OCI-LY3 (cell line): ENCODE results near the gene CASQ2.

Experiments
- H2AFZ ChIP-seq: fragments of 200-600, 300-600 bp; shearing (Covaris generic); 2 replicates; pipeline ENCODE4 v1.6.0; 2014; ENCODE audit warnings: antibody characterized with exemption, low read depth, low read length
- H3K27ac ChIP-seq: fragments of 200-600, 300-600 bp; sonication (generic); 2 replicates; pipeline ENCODE4 v1.5.1; 2014; ENCODE audit warnings: mild to moderate bottlenecking, low read length, moderate library complexity, mixed read lengths
- H3K27me3 ChIP-seq: fragments of 200-600, 300-600 bp; sonication (generic); 2 replicates; pipeline ENCODE4 v1.6.1; 2014; ENCODE audit warnings: low read depth, low read length, mixed read lengths
- H3K36me3 ChIP-seq: fragments of 200-600, 300-600 bp; sonication (generic); replicated peaks from 2 replicates; pipeline ENCODE3; 2014; ENCODE audit warnings: low read depth, low read length, mixed read lengths
- H3K4me1 ChIP-seq: fragments of 300-600, 200-600 bp; sonication (generic); 2 replicates; pipeline ENCODE4 v1.6.1; 2014; ENCODE audit warnings: low read length, mixed read lengths
- H3K4me2 ChIP-seq: fragments of 200-600, 300-600 bp; sonication (generic); 2 replicates; pipeline ENCODE4 v1.6.1; 2014; ENCODE audit warnings: low read length, mixed read lengths
- H3K4me3 ChIP-seq: fragments of 300-600, 200-600 bp; sonication (generic); 2 replicates; pipeline ENCODE4 v1.5.1; 2014; ENCODE audit warnings: antibody characterized with exemption, mild to moderate bottlenecking, low read length, moderate library complexity
- H3K79me2 ChIP-seq: fragments of 300-600, 200-600 bp; shearing (Covaris generic); 2 replicates; pipeline ENCODE4 v1.6.1; 2014; ENCODE audit warnings: mild to moderate bottlenecking, low read length, mixed read lengths
- H3K9ac ChIP-seq: fragments of 300-600, 200-600 bp; shearing (Covaris generic); 2 replicates; pipeline ENCODE4 v1.6.0; 2014; ENCODE audit warnings: mild to moderate bottlenecking, low read length, moderate library complexity
- H3K9me3 ChIP-seq: fragments of 200-600, 300-600 bp; shearing (Covaris generic); 2 replicates; pipeline ENCODE4 v1.6.1; 2014; ENCODE audit warnings: low read length, mixed read lengths; ENCODE audit not compliant: insufficient read depth
- H4K20me1 ChIP-seq: fragments of 200-600, 300-600 bp; sonication (generic); 2 replicates; pipeline ENCODE4 v1.6.1; 2016; ENCODE audit warnings: low read length, mixed read lengths; ENCODE audit not compliant: insufficient read depth
- EZH2phosphoT487 ChIP-seq: fragments of 200-600 bp; shearing (Covaris generic); IDR thresholded peaks from 2 replicates; pipeline ENCODE4 v1.6.1; 2018; ENCODE audit warnings: antibody characterized with exemption, mixed run types, low read depth
- TF ChIP-seq, protein P1 (sequence below): fragments of 200-600, 300-600 bp; sonication (generic); IDR thresholded peaks from 2 replicates; pipeline ENCODE4 v1.5.1; 2014; ENCODE audit warnings: antibody characterized with exemption, low read length, low read depth

Gene CASQ2

DNA sequence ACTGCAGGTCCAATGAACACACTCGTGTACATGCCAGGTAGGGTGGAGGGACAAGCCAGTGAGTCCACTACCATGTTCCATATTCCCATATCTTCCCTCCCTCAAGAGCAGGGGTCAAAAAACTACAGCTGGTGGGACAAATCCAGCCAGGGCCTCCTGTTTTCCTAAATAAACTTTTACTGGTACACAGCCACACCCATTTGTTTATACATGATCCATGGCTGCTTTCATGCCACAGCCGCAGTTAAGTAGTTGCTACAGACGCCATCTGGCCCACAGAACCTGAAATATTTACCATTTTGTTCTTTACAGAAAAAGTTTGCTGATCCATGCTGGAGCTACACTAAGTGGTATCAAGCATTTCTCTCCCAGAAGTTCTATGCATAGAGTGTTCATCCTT is 42.4 kb downstream of the CASQ2 start:
- H3K36me3 ChIP-seq, result no peaks in the 10 kb centered on the region
- H3K27ac ChIP-seq, result no peak overlapping the region
- no peak overlapping the region for H2AFZ ChIP-seq
- TF ChIP-seq EZH2phosphoT487, result no peak
- TF ChIP-seq, protein P1, sequence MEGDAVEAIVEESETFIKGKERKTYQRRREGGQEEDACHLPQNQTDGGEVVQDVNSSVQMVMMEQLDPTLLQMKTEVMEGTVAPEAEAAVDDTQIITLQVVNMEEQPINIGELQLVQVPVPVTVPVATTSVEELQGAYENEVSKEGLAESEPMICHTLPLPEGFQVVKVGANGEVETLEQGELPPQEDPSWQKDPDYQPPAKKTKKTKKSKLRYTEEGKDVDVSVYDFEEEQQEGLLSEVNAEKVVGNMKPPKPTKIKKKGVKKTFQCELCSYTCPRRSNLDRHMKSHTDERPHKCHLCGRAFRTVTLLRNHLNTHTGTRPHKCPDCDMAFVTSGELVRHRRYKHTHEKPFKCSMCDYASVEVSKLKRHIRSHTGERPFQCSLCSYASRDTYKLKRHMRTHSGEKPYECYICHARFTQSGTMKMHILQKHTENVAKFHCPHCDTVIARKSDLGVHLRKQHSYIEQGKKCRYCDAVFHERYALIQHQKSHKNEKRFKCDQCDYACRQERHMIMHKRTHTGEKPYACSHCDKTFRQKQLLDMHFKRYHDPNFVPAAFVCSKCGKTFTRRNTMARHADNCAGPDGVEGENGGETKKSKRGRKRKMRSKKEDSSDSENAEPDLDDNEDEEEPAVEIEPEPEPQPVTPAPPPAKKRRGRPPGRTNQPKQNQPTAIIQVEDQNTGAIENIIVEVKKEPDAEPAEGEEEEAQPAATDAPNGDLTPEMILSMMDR, result no peak
- no peaks in the 10 kb centered on the region for H3K27me3 ChIP-seq
- no peaks in the 10 kb centered on the region for H4K20me1 ChIP-seq
- H3K4me2 ChIP-seq, result no peak overlapping the region
- H3K79me2 ChIP-seq, result no peaks in the 10 kb centered on the region
- no peak overlapping the region for H3K4me3 ChIP-seq
- H3K9me3 ChIP-seq, result no peaks in the 10 kb centered on the region
- peaks cover 11% of the 10 kb centered on the region for H3K4me1 ChIP-seq
- no peak overlapping the region for H3K9ac ChIP-seq

DNA sequence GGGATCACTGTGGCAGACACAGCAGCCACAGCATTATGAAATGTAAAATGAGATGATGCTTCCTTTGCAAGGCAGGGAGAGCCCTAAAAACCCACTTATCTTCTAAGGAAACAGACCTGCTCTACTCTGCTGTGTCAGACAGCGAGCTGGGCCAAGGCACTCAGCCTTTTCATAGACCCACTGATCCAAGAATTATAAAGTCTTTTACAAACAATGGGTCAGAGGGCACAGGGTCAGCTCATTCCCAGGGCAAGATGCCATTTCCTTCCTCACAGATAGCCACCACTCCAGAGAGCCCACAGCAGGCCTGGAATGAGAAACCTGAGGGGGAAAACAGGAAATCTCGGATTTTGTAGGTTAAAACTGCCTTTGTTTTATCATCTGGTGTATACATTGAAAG is 42.9 kb downstream of the CASQ2 start:
- H3K36me3 ChIP-seq, result no peaks in the 10 kb centered on the region
- no peak for TF ChIP-seq EZH2phosphoT487
- TF ChIP-seq, protein P1, result no peak
- H3K27me3 ChIP-seq, result no peaks in the 10 kb centered on the region
- H3K27ac ChIP-seq, result no peak overlapping the region
- no peaks in the 10 kb centered on the region for H4K20me1 ChIP-seq
- no peak overlapping the region for H3K4me2 ChIP-seq
- no peak overlapping the region for H2AFZ ChIP-seq
- H3K4me1 ChIP-seq, result peaks cover 11% of the 10 kb centered on the region
- no peaks in the 10 kb centered on the region for H3K9me3 ChIP-seq
- H3K79me2 ChIP-seq, result no peaks in the 10 kb centered on the region
- H3K4me3 ChIP-seq, result no peak overlapping the region
- H3K9ac ChIP-seq, result no peak overlapping the region

DNA sequence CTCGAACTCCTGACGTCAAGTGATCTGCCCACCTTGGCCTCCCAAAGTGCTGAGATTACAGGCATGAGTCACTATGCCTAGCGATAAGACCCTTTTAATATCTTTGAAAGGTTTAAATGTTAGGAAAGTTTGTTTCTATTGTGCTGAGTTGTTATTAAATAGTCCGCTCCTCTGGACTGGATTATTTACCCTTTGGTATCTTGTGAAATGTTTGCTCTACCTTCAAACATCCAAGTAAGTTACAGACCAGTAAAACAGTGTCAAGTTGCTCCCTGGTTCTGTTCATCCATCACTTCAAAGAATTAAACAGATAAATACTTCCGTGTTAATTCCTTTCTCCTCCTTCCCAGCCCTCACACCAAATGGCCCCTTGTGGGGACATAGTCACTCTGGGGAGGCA is 44.8 kb downstream of the CASQ2 start:
- H3K27ac ChIP-seq, result no peak overlapping the region
- H3K36me3 ChIP-seq, result no peaks in the 10 kb centered on the region
- no peak overlapping the region for H2AFZ ChIP-seq
- no peak overlapping the region for H3K4me3 ChIP-seq
- H3K79me2 ChIP-seq, result no peaks in the 10 kb centered on the region
- H4K20me1 ChIP-seq, result no peaks in the 10 kb centered on the region
- H3K4me2 ChIP-seq, result no peak overlapping the region
- H3K9me3 ChIP-seq, result no peaks in the 10 kb centered on the region
- no peak overlapping the region for H3K9ac ChIP-seq
- H3K27me3 ChIP-seq, result no peaks in the 10 kb centered on the region
- TF ChIP-seq EZH2phosphoT487, result no peak
- TF ChIP-seq, protein P1, result no peak
- no peaks in the 10 kb centered on the region for H3K4me1 ChIP-seq

DNA sequence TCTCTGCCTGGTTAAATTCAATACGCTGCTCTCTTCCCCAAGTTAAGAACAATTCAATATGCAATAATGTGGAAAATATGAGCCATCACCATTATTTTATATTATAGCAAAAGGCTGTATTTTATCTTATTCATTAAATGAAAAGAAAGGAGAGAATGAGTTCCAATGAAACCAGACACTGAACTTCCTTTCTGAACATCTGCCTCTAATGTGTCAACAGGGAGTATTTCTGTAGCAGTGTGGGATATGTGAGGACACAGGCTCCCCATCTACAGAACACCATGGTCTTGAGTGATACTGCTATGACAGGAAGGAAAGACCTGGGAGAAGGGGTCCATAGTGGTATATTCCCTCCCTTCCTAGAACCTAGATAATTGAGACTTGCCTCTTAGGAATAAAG is 46.3 kb downstream of the CASQ2 start:
- H3K27ac ChIP-seq, result no peak overlapping the region
- H3K9ac ChIP-seq, result no peak overlapping the region
- H3K79me2 ChIP-seq, result no peaks in the 10 kb centered on the region
- no peak overlapping the region for H2AFZ ChIP-seq
- no peaks in the 10 kb centered on the region for H3K27me3 ChIP-seq
- H3K4me2 ChIP-seq, result no peak overlapping the region
- H3K36me3 ChIP-seq, result no peaks in the 10 kb centered on the region
- H3K4me1 ChIP-seq, result no peaks in the 10 kb centered on the region
- no peak overlapping the region for H3K4me3 ChIP-seq
- H4K20me1 ChIP-seq, result no peaks in the 10 kb centered on the region
- TF ChIP-seq, protein P1, result no peak
- no peak for TF ChIP-seq EZH2phosphoT487
- no peaks in the 10 kb centered on the region for H3K9me3 ChIP-seq
